Colonic mucosa (tissue), 4 donors: ENCODE measurements around the gene RPH3AL. TPM values are rescaled to one million over a fixed set of nuclear protein-coding genes. Genes with fewer than 3 reads are reported as not detected.
"Not testable (repeated sequence)": the region's sequence is repeated elsewhere in the genome, so short reads cannot be mapped to it uniquely, and the experiment has no call there.

Source experiments
- DNase-seq: peaks from one replicate; pipeline ENCODE4 v3.0.0-alpha.2; 2020
- H3K27ac ChIP-seq: fragments of 200-600 bp; one replicate; pipeline ENCODE4 v1.8.0; 2021
- H3K27me3 ChIP-seq: fragments of 200-600 bp; one replicate; pipeline ENCODE4 v1.8.0; 2021
- H3K36me3 ChIP-seq: fragments of 200-600 bp; one replicate; pipeline ENCODE4 v1.8.0; 2021
- H3K4me1 ChIP-seq: fragments of 200-600 bp; one replicate; pipeline ENCODE4 v1.8.0; 2021; ENCODE audit warnings: mild to moderate bottlenecking
- H3K4me3 ChIP-seq: fragments of 200-600 bp; one replicate; pipeline ENCODE4 v1.8.0; 2021
- H3K9ac ChIP-seq, 2 donors: one replicate each; pipeline ENCODE4 v1.7.0; 2013; ENCODE audit warnings: control low read depth in 2 of 2, low read depth in 2 of 2, low read length in 2 of 2
- H3K9me3 ChIP-seq: fragments of 200-600 bp; one replicate; pipeline ENCODE4 v1.8.0; 2021
- CTCF ChIP-seq: fragments of 200-600 bp; IDR thresholded peaks from one replicate; pipeline ENCODE4 v1.8.0; 2022; ENCODE audit warnings: antibody characterized with exemption, mild to moderate bottlenecking
- intact Hi-C: fragments of 100-400 bp; cut with DNase I; formaldehyde crosslinking; loops from one replicate; pipeline ENCODE4 v1.14.1; 2022
- total RNA-seq, 2 donors: library from RNA; stranded (reverse); fragmentation: NEBNext Ultra II Directional in 1 of 2; extraction: Animal tissue kit (Norgen Biotek cat#: 25700) in 1 of 2; gene quantifications; one replicate each; pipeline ENCODE4 v1.2.1, GENCODE V29; 2021
- donor health status: healthy.
- donor health status: DM: no; HTN: no; CAD: no.
- donor health status: DM: no; HTN: no; CAD: no.

Gene RPH3AL
- total RNA-seq, 2 donors from 2014 or later = 14.9 to 34.2 TPM

- no peak for DNase-seq
- no peak overlapping the region for H3K27ac ChIP-seq
These were observed 24.6 kb upstream of the RPH3AL start for GRCh38 chr17:376936-377863.

GRCh38 chr17:373613-374230 is 21.1 kb upstream of the RPH3AL start:
- DNase-seq = no peak
- intact Hi-C loops = no loop called here
- no peaks in the 10 kb centered on the region for H3K4me1 ChIP-seq
- no peak overlapping the region for H3K27ac ChIP-seq
- no peaks in the 10 kb centered on the region for H3K36me3 ChIP-seq
- H3K4me3 ChIP-seq = no peak overlapping the region
- no peaks in the 10 kb centered on the region for H3K27me3 ChIP-seq
- H3K9ac ChIP-seq = no peak overlapping the region
- TF ChIP-seq CTCF = no peak
- H3K9me3 ChIP-seq = no peaks in the 10 kb centered on the region

More at GRCh38 chr17:376936-377863, 24.6 kb upstream of the RPH3AL start:
- intact Hi-C loops = no loop called here
- no peak overlapping the region for H3K4me3 ChIP-seq
- no peaks in the 10 kb centered on the region for H3K27me3 ChIP-seq
- H3K4me1 ChIP-seq = no peaks in the 10 kb centered on the region
- H3K36me3 ChIP-seq = no peaks in the 10 kb centered on the region
- no peak overlapping the region for H3K9ac ChIP-seq
- TF ChIP-seq CTCF = no peak
- H3K9me3 ChIP-seq = no peaks in the 10 kb centered on the region

- DNase-seq = no peak
- H3K36me3 ChIP-seq = no peaks in the 10 kb centered on the region
- H3K9ac ChIP-seq = no peak overlapping the region
- H3K4me1 ChIP-seq = no peaks in the 10 kb centered on the region
- no peaks in the 10 kb centered on the region for H3K9me3 ChIP-seq
- no peak for TF ChIP-seq CTCF
- H3K27me3 ChIP-seq = no peaks in the 10 kb centered on the region
- intact Hi-C loops = no loop called here
- H3K4me3 ChIP-seq = no peak overlapping the region
- no peak overlapping the region for H3K27ac ChIP-seq
These were observed 19.8 kb upstream of the RPH3AL start for GRCh38 chr17:372157-373152.

GRCh38 chr17:371583-371982 is 19.0 kb upstream of the RPH3AL start:
- Histone ChIP-seq H3K27me3 (no peaks in the 10 kb centered on the region), H3K4me3 (no peak overlapping the region), H3K9me3 (no peaks in the 10 kb centered on the region), H3K9ac (no peak overlapping the region), H3K4me1 (no peaks in the 10 kb centered on the region), H3K36me3 (no peaks in the 10 kb centered on the region), H3K27ac (no peak overlapping the region)
- TF ChIP-seq CTCF = no peak
- no peak for DNase-seq
- intact Hi-C loops = no loop called here

GRCh38 chr17:367656-368055 is 15.0 kb upstream of the RPH3AL start:
- H3K9me3 ChIP-seq, H3K9ac ChIP-seq, H3K27me3 ChIP-seq, H3K4me1 ChIP-seq, intact Hi-C loops, DNase-seq, H3K4me3 ChIP-seq, H3K27ac ChIP-seq, H3K36me3 ChIP-seq: not testable (repeated sequence)

GRCh38 chr17:366657-367615 is 14.3 kb upstream of the RPH3AL start:
- DNase-seq, H3K4me1 ChIP-seq, H3K4me3 ChIP-seq, H3K36me3 ChIP-seq, H3K9me3 ChIP-seq, intact Hi-C loops, H3K9ac ChIP-seq, H3K27ac ChIP-seq, H3K27me3 ChIP-seq: not testable (repeated sequence)
